Astrocyte of the cerebellum (primary cell): Measurements from ENCODE around the gene ANP32B.
"Not testable (repeated sequence)": the region's sequence is repeated elsewhere in the genome, so short reads cannot be mapped to it uniquely, and the experiment has no call there.

Experiments
- DNase-seq: peaks from one replicate; pipeline ENCODE4 v3.0.0-alpha.2; 2011; ENCODE audit warnings: low read depth
- H3K4me3 ChIP-seq: 2 replicates; pipeline ENCODE4 v1.5.1; 2011; ENCODE audit warnings: mild to moderate bottlenecking, low read depth, low read length, moderate library complexity
- CTCF ChIP-seq: IDR thresholded peaks from 2 replicates; pipeline ENCODE4 v1.5.1; 2012; ENCODE audit warnings: low read length, low read depth, moderate library complexity, mild to moderate bottlenecking; ENCODE audit errors: missing control alignments
- in situ Hi-C: cut with HindIII; loops from 2 replicates; pipeline ENCODE4 v1.10.0; 2017; ENCODE audit warnings: low sequenced_read_pairs

The ANP32B gene

GRCh38 chr9:97963232-97963631, 19.9 kb upstream of the ANP32B start:
- no peak for DNase-seq
- in situ Hi-C loops, result loop anchor here (5.0 kb wide), 1 partner anchor 49 kb away; no protein-coding TSS in a partner anchor
- H3K4me3 ChIP-seq, result no peak overlapping the region
- no peak for TF ChIP-seq CTCF

- no peak for DNase-seq
- in situ Hi-C loops, result loop anchor here (5.0 kb wide), 1 partner anchor 47 kb away; no protein-coding TSS in a partner anchor
- TF ChIP-seq CTCF, result no peak
- H3K4me3 ChIP-seq, result no peak overlapping the region
These were observed 18.2 kb upstream of the ANP32B start for GRCh38 chr9:97964901-97965300.

GRCh38 chr9:97966493-97966892, 16.6 kb upstream of the ANP32B start:
- in situ Hi-C loops, result no loop called here
- no peak for DNase-seq
- TF ChIP-seq CTCF, result no peak
- H3K4me3 ChIP-seq, result no peak overlapping the region

GRCh38 chr9:97969014-97969413, 14.1 kb upstream of the ANP32B start:
- no peak for DNase-seq
- no peak for TF ChIP-seq CTCF
- in situ Hi-C loops, result no loop called here
- no peak overlapping the region for H3K4me3 ChIP-seq

- in situ Hi-C loops, result no loop called here
- DNase-seq, result no peak
- no peak for TF ChIP-seq CTCF
- no peak overlapping the region for H3K4me3 ChIP-seq
These were observed 13.0 kb upstream of the ANP32B start for GRCh38 chr9:97970165-97970564.

GRCh38 chr9:97972753-97973152, 10.4 kb upstream of the ANP32B start:
- no peak overlapping the region for H3K4me3 ChIP-seq
- no peak for DNase-seq
- in situ Hi-C loops, result no loop called here
- TF ChIP-seq CTCF, result no peak

GRCh38 chr9:97975376-97975775, 7.8 kb upstream of the ANP32B start:
- no peak overlapping the region for H3K4me3 ChIP-seq
- TF ChIP-seq CTCF, result no peak
- no peak for DNase-seq
- in situ Hi-C loops, result no loop called here

GRCh38 chr9:97976633-97977032, 6.5 kb upstream of the ANP32B start:
- in situ Hi-C loops, DNase-seq, H3K4me3 ChIP-seq: not testable (repeated sequence)
